Measurements from ENCODE around the gene ALK. TPM values are rescaled to one million over a fixed set of nuclear protein-coding genes. Genes with fewer than 3 reads are reported as not detected.

The ALK gene
- total RNA-seq, 4 donors from 2014 or later = 0.88 to 1.3 (median 1.3) TPM; not detected in 1

DNA sequence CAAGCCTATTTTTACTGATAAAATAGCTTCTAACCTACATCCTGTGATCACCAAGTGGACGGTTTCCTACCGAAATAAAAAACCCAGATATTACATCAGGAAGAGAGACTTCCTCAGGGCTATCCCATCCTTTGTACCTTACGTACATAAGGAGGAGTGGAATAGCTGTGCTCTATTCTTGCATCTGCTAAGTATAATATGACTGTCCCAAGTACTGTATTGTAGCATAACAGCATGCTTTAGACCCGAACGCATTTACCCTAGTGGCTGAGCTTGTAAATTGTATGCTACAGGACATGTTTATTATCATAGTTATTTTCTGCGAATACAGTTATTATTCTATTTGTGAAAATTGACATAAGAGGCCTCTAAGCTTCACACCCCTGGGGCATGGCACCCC lies 503.8 kb downstream of the ALK start:
- Histone ChIP-seq H3K27ac (no peak overlapping the region), H3K9me3 (no peaks in the 10 kb centered on the region), H3K27me3 (no peaks in the 10 kb centered on the region), H3K4me1 (no peaks in the 10 kb centered on the region), H3K4me3 (no peak overlapping the region), H3K36me3 (no peaks in the 10 kb centered on the region)
- TF ChIP-seq, protein P1, sequence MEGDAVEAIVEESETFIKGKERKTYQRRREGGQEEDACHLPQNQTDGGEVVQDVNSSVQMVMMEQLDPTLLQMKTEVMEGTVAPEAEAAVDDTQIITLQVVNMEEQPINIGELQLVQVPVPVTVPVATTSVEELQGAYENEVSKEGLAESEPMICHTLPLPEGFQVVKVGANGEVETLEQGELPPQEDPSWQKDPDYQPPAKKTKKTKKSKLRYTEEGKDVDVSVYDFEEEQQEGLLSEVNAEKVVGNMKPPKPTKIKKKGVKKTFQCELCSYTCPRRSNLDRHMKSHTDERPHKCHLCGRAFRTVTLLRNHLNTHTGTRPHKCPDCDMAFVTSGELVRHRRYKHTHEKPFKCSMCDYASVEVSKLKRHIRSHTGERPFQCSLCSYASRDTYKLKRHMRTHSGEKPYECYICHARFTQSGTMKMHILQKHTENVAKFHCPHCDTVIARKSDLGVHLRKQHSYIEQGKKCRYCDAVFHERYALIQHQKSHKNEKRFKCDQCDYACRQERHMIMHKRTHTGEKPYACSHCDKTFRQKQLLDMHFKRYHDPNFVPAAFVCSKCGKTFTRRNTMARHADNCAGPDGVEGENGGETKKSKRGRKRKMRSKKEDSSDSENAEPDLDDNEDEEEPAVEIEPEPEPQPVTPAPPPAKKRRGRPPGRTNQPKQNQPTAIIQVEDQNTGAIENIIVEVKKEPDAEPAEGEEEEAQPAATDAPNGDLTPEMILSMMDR (IDR thresholded peaks at IDR 0.05) = no peak
- no peak for TF ChIP-seq POLR2A (IDR thresholded peaks at IDR 0.05)
- no peak for DNase-seq

DNA sequence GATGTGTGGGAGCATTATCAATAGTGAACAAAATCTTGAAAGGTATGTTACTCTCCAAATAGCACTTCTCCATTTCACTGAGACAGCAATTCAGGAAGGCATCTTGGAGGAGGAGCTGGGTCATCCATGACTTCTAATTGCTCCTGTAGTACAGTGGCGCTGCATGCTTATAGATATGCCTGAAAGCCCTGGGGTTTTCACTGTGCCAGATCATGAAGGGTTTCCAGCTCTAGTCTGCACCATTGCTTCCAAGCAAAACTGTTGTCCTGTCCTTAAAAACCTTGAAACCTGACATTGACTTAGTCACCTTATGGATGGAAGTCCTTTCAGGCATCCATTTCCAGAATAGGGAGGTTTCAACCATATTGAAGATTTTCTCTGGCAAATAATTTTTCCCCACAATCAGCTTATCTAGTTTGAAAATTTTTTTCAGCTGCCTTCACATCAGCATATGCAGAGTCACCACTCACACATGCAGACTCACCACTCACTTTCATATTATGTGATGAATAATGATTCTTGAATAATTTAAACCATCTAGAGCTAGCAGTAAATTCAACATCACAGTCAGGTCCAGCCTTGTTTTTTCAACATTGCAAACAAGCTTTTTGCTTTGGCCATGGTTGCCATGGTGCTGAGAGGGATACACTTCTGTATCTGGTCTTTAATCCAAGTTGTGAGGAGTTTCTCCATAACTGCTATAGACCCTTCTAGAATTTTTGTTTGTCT lies 509.0 kb downstream of the ALK start:
- Histone ChIP-seq H3K4me3 (no peak overlapping the region), H3K27ac (no peak overlapping the region), H3K9me3 (no peaks in the 10 kb centered on the region), H3K4me1 (no peaks in the 10 kb centered on the region), H3K36me3 (no peaks in the 10 kb centered on the region), H3K27me3 (no peaks in the 10 kb centered on the region)
- no peak for DNase-seq
- no peak for TF ChIP-seq POLR2A (IDR thresholded peaks at IDR 0.05)
- TF ChIP-seq, protein P1 (IDR thresholded peaks at IDR 0.05) = no peak

DNA sequence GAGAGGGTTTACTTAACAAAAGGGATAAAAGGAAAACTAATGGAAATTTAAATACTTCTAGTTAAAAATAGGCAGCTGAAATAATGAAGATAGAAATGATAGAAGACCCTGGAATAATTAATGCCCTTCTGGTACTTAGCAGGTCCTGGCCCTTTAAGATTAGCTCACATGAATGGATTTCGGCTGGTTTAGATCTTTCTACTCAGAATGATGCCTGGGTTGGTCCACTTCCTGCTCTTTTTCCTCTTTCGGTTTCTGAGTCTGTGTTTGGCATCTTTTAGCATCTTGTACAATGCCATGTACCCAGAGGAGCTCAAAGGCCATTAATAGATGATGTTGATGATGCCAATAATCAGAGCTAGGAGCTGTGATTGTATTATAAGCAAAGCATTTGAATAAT lies 515.7 kb downstream of the ALK start:
- no peaks in the 10 kb centered on the region for H3K36me3 ChIP-seq
- TF ChIP-seq POLR2A (IDR thresholded peaks at IDR 0.05) = no peak
- TF ChIP-seq, protein P1 (IDR thresholded peaks at IDR 0.05) = no peak
- H3K27ac ChIP-seq = no peak overlapping the region
- no peaks in the 10 kb centered on the region for H3K4me1 ChIP-seq
- DNase-seq = no peak
- no peaks in the 10 kb centered on the region for H3K9me3 ChIP-seq
- no peaks in the 10 kb centered on the region for H3K27me3 ChIP-seq
- H3K4me3 ChIP-seq = no peak overlapping the region

DNA sequence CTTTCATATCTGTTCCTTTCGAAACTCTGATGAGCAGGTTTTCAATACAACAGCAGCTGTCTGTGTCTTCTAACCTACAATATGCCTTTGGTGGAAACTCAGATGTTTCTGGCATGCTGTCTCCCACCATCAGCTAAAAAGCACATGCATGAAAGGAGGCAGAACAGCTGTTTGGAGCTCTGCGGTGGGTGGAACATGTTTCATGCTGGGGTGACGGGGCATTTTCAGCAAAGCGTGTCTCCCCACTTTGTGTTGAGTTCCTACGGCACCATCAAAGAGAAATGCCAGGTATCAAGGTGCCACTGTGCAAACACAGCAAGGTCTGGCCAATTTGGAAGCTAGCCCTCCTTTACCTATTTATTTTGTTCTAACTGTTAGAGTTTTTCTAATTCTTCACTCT lies 516.1 kb downstream of the ALK start:
- no peak overlapping the region for H3K27ac ChIP-seq
- TF ChIP-seq POLR2A (IDR thresholded peaks at IDR 0.05) = no peak
- TF ChIP-seq, protein P1 (IDR thresholded peaks at IDR 0.05) = no peak
- DNase-seq = no peak
- H3K4me3 ChIP-seq = no peak overlapping the region
- H3K4me1 ChIP-seq = no peaks in the 10 kb centered on the region
- H3K36me3 ChIP-seq = no peaks in the 10 kb centered on the region
- H3K9me3 ChIP-seq = no peaks in the 10 kb centered on the region
- no peaks in the 10 kb centered on the region for H3K27me3 ChIP-seq

DNA sequence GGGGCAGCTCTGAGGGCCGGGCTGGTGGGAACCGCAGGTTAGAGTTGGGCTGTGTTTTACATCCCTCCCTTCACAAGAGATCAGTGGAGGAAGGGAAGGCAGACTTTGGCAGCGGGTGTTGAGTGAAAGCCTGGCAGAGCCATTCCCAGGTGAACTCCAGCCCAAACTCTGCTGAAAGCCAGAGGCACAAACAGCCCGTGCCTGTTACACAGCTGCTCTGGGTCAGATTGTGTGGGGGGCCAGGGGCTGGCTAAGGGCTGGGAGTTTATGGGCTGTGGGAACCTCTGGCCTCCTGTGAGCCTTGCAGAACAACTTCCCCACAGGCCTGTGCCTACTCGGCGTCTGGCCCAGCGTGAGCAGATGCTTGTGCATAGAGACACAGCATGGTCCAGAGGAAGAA lies 519.4 kb downstream of the ALK start:
- Histone ChIP-seq H3K9me3 (no peaks in the 10 kb centered on the region), H3K27me3 (no peaks in the 10 kb centered on the region), H3K4me3 (no peak overlapping the region), H3K27ac (no peak overlapping the region), H3K36me3 (no peaks in the 10 kb centered on the region), H3K4me1 (no peaks in the 10 kb centered on the region)
- TF ChIP-seq, protein P1 (IDR thresholded peaks at IDR 0.05) = no peak
- TF ChIP-seq POLR2A (IDR thresholded peaks at IDR 0.05) = no peak
- no peak for DNase-seq

Data from Peyer's patch (tissue), 4 donors.